ENCODE data around the gene ACKR3.

Gene ACKR3

DNA sequence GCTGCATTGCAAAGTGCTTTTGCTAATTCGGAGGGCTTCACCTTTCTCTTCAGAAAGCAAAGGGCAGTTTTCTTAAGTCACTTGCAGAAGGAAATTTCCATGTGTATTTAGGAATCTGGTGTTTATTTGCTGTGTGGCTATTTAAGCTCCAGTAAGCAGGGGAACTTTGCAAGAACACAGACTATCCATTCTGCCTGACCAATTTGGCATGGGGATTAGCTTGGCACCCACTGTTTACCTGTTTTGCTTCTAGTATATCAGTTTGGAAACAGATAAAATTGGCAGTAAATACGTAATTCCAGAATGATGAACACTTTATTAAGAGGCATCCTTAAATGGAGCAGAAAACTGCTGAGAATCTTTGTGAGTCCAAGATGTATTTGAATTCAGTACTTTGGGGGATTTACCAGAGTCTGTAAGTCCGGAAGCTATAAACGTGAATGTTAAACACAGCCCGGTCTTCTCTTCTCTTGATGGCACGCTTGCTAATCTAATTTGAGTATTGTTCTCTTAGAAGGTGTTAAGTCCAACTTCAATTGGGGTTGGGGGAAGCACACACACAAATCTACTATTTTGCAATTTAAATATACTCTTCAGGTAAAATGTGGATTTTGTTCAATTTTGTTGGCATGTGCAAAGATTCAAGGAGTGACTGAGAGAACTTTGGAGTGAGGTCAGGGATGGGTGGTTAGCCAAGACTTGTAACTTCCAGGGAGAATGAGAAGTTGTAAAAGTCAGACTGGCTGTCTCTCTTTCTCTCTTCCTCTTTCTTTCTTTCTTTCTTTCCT lies 650 bp downstream of the ACKR3 start:
- DNase-seq (ENCODE audit: low spot score) = no peak

DNA sequence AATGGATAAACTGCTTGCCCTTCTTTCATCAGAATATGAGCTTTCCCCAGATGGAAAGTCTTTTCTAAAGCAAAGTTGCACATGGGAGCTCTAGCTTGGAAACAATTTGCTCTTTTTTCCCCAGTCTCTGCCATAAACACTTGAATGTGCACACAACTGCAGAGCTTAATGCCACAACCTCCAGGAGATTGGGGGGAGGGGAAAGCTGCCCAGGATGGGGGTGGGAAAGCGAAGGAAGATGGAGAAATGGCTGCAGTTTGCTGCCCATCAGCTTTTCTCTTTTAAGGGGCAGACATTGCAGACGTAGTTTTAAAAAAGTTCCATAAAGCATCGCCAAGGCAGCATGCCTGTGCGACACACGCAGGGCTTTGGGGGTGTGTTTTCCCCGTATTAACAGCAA lies 1.5 kb downstream of the ACKR3 start:
- no peak for DNase-seq (ENCODE audit: low spot score)

DNA sequence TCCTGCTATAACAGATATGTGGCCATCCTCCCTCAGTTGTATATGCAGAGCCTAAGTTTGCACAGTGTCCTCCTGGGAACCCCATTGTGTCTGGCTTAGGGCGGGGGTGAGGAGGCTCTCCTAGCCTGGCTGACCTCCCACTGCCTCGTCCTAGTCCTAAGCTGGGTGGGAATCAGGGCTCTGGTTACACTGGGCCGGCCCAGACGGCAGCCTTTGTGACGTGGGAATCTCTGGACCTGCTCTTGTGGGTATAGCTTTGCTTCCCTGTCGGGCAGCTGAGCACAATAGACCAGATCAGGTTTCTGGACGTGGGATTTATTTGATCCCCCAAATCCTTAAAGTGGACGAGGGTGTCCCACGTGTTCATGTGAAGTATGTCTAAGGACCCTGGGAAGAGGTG lies 2.9 kb downstream of the ACKR3 start:
- no peak for DNase-seq (ENCODE audit: low spot score)

DNA sequence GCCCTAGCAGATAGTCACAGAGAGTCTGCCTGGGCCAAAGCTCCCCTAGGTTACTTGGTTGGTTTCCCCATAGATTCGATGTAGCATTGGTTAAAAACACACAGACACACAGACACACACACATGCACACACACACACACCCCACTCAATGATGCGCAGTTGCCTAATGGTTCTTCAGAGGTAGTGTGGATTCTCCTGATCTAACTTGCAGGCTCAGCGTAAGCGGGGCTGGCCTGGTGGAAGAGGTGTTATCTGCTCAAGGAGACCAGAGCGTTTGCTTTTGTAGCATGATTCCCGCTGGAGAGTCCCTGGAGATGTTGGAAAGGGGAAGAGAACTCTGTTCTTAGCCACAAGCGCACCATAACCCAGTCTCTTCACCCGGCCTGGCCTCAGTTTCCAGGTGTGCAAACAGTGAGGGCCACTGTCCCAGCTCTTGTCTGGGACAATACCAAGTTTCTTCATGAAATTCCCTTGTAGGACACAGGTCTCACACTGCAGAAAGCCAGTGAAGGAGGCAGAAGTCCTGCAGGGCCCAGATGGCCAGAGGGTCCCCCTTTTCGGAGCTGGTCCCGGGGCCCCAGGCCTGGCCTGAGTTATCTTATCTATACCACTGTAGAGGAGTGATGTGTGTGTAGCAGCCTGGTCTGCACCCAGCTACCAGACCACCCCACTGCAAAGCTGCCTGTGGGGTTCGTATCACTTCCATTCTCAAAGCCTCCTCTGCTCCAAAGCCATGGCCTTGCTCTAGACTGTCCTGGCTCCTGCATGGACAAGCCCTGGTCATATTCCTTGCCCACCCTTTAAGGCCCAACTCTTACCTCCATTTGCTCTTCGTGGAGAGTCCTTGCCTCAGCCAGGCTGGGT lies 3.7 kb downstream of the ACKR3 start:
- no peak for DNase-seq (ENCODE audit: low spot score)

DNA sequence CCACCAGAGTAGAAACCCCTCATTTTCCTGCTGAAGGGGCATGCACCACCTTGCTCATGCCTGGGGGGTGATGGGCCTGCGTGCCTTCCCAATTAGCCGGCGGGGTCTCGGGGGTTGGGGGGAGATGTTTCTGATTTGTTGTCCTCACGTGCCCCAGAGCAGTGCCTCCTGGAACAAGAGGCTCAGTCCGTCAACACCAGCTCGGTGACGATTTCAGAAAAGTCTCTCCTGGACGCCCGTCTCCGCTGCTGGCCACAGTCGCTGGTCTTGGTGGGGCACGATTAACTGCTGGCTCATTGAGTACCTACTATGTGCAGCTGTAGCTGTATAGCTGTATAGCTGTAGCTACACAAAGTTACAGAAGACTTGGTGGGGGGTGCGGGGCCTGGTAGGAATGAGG lies 4.4 kb downstream of the ACKR3 start:
- no peak for DNase-seq (ENCODE audit: low spot score)

DNA sequence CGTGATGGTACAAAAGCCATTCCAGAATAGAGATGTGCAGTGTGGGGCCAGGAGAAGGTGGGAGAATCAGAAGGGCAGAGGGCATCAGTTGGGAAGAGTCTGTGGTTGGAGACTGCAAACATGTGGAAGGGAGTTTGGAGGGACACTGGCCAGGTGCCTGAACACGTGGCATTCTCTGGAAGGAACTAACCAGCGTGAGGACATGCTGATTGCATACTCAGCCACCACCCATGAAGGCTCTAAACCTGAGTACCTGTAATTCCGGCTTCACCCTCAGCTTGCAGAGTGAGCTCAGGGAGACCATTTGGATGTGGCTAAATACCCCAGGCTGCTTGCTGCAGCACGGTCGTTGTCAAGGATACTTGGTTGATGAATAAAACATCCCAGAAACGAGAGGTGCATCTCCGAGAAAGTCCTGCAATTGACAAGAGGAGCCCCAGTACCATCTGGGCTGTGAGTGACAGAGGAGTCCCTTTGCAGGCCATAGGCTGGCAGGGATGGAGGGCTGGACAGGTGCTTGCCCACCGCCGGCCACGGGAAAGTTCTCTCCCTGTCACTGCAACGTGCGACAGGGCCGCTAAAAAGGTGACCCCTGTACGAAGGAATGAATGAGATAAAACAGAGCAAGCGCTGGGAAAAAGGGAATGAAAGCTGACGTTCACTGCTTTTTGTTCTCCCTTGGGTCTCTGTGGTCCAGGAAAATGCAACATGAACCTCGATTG lies 5.0 kb downstream of the ACKR3 start:
- DNase-seq (ENCODE audit: low spot score) = no peak

DNA sequence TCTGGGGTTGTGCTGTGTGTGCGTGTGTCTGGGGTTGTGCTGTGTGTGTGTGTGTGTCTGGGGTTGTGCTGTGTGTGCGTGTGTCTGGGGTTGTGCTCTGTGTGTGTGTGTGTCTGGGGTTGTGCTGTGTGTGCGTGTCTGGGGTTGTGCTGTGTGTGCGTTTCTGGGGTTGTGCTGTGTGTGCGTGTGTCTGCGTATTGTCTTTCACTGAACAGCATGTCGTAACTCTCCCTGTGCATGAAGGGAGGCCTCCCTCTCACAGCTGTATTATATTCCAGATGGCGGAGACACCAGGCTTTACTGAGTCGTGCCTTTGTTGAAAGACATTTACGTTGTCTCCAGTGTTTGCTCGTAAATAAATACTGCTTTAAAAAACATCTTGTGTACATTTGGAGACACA lies 5.9 kb downstream of the ACKR3 start:
- DNase-seq (ENCODE audit: low spot score) = no peak

DNA sequence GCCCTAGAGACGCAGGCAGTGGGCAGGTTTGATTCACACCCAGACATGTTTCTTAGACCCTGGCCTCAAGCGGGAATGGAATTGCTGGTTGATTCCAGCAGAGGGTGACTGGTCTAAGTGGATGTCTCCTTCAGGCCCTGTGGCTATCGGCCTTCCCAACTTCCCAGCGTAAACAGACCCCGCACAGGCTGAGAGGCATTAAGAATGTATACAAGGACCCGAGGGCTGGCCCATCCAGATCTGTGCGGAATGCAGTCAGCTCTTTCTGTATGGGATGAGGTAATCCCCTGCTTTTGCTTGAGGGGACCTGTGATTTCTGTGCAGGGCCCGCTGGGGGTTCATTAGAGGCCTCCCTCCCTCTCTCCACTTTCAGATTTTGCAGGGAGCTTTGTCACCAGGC lies 6.5 kb downstream of the ACKR3 start:
- no peak for DNase-seq (ENCODE audit: low spot score)

DNA sequence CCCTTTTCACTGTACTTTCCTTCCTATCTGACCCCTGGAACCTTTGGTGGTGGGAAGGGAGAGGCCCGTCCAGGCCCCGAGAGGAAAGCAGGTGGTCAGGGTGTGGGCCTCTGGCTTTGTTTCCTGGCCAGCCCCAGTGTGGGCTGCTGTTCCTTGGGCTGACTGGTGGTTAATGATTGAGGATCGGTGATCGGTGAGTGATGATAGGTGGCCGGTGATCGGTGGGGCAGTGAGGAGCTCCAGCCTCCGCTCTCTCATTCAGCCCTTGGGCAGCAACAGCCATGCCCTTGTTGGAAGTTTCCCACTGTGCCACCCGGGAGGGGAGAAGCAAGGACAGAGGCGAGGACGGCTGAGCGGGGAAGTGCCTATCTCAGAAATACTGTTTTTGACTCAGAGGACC lies 7.3 kb downstream of the ACKR3 start:
- DNase-seq (ENCODE audit: low spot score) = no peak

DNA sequence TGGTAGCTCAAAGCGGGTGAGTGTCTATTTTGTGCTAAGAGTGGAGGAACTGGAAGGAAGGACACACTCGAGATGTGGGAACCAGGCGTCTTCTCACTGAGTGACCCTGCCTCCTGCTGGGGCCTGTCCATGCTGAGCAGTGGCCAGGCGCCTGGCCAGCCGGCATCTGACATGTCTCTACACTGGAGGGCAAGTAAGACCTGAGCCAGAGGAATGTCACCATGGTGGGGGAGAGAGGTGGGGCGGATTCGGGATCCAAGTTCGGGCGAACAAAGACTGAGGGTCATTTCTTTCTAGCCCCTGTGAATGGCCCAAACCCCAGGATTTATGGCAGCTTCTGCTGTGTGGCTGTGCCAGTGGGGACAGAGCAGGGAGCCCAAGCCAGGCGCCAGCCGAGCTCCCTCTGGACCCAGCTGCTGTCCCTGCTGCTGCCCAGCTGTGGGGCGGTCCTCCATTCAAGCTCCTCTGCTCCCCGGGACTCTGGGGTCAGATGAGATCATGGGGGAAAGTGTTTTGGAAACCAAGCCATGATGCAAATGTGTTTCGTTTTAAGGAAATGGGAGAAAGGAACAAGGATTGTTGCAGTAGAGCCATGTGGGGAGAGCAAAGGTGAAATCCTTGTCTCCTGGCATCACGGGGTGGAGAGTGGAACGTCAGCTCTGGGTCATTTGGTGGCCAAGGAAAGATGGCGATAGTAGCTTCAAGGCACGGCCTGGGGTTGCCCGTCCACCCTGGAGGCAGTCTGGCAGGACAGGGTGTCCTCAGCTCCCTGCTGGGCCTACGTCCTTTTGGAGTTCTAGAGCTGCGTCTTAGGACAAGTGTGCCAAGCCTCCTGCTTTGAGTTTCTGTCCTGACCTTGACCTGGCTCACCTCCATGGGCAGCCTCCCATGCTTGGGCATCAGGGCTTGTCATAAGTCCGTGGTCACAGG lies 8.1 kb downstream of the ACKR3 start:
- DNase-seq (ENCODE audit: low spot score) = no peak

DNA sequence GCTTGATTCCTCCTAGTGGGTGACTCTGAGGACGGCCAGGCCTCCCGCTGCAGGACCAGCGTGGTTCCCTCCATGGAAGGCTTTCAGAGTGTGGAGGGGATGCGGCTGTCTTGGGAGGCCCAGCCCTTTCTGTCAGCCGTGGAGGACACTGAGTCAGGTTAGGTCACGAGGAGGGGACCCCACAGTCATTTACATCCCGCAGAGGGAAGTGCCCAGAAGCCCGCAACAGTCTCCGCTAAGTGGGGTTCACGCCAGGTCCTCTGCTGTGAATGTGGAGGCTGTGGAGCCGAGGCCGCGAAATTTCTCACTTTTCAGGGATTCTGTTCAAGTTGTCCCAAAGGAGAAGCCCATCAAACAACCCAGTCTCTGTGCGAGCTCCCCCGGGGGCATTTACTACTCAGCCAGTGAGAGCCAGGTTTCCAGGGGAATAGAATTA lies 8.8 kb downstream of the ACKR3 start:
- DNase-seq (ENCODE audit: low spot score) = no peak

DNA sequence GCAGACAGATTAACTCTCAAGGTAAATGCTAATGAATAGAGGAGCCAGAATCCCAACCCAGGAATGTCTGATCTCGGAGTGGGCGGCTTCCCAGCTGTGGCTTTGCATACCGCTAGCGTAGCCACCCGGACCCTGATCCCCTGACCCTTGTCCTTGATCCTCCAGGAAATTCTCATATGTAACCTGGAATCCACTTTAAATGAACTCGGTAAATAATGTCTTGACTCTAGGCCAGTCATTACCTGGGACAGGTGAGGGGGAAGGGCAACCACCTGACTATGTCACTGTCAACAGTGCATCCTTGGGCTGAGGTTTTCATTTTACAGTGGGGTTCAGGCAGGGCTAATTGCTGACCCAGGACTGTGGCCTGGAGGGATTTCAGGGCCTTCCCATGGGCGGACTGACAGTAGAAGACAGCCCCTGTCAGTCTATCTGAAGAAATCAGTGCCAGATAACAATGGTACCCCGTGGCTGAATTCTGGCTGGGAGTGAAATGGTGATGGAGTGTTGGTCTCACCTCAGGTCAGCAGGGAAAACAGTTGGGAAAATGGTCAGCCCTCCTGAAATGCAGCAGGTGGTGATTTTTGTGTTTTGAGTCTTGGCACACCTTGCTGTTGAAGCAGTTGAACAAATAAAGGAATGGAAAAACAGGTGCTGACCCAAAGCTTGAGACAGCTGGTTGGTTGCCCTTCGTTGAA lies 9.6 kb downstream of the ACKR3 start:
- DNase-seq (ENCODE audit: low spot score) = no peak

DNA sequence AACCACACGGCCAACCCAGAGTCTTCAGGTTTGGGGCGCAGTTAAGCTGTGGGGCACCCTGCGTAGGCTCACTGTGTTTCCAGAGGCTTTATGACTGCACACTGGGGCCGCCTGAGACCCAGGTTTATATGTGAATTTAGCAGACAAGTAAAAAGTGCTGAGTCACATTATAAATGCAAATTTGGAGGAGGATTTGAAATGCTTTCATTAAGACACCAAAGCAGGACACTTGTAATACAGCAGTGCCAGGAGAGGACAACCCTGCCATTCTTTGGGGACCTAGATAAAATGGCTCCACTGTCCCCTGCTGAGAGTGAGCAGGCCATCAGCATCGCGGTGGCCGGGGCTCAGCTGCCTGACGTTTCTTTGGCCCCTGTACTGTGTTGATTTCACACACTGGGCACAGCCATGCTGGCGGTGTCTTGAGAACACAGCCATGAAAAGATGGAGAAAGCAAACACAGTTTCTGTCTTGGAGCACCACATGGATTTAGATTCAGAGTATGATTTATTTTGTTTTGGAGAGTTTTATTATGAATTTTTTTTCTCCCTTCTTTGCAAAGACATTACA lies 10.2 kb downstream of the ACKR3 start:
- no peak for DNase-seq (ENCODE audit: low spot score)

DNA sequence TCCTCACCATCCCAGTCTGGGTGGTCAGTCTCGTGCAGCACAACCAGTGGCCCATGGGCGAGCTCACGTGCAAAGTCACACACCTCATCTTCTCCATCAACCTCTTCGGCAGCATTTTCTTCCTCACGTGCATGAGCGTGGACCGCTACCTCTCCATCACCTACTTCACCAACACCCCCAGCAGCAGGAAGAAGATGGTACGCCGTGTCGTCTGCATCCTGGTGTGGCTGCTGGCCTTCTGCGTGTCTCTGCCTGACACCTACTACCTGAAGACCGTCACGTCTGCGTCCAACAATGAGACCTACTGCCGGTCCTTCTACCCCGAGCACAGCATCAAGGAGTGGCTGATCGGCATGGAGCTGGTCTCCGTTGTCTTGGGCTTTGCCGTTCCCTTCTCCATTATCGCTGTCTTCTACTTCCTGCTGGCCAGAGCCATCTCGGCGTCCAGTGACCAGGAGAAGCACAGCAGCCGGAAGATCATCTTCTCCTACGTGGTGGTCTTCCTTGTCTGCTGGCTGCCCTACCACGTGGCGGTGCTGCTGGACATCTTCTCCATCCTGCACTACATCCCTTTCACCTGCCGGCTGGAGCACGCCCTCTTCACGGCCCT lies 11.2 kb downstream of the ACKR3 start:
- no peak for DNase-seq (ENCODE audit: low spot score)

DNA sequence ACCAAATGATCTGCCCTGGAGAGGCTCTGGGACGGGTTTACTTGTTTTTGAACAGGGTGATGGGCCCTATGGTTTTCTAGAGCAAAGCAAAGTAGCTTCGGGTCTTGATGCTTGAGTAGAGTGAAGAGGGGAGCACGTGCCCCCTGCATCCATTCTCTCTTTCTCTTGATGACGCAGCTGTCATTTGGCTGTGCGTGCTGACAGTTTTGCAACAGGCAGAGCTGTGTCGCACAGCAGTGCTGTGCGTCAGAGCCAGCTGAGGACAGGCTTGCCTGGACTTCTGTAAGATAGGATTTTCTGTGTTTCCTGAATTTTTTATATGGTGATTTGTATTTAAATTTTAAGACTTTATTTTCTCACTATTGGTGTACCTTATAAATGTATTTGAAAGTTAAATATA lies 11.9 kb downstream of the ACKR3 start:
- DNase-seq (ENCODE audit: low spot score) = no peak

DNA sequence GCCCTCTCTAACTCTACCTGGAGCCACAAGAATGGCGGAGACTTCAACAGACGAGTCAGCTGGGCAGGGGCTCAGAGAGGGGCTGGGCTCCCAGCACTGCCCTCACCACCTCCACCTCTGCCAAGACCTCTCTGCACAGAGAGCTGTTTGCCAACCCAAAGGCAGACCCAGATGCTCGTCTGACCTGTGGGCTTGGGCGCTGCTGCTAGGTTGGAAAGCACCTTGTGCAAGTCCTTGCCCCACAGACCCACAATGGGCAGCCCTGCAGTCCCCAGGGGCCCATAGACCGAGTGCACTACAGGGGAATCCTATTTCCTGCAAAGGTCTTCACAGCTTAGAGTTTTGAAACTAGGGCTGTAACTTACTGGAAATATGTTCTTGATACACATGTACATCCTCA lies 13.3 kb downstream of the ACKR3 start:
- no peak for DNase-seq (ENCODE audit: low spot score)

DNA sequence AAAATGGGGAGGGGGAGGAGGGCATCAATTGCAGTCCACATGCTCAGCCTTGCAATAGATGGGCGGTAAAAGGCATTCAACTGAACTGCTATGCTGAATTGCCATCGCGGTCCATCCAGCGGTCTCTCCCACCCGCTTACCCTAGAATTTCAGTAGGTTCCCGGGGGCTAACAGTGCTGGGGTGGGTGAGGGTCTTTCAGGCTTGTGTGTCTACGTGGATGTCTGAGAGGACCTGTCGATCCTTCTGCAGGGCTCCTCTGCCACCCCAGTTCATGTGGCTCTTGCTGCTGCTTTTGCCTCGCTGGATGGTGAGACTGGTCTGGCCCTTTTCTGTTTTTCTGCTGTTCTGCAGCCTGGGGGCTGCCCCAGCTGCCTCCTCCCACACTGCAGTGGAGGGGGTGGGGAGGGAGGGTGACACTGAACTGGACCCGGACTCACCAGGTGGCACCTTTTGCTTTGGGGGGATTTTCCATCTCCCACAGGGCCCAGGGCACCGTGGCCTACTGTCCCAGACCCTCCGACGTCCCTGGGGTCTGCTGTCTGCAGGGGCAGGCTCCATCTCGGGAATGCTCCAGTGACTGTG lies 14.1 kb downstream of the ACKR3 start:
- no peak for DNase-seq (ENCODE audit: low spot score)

DNA sequence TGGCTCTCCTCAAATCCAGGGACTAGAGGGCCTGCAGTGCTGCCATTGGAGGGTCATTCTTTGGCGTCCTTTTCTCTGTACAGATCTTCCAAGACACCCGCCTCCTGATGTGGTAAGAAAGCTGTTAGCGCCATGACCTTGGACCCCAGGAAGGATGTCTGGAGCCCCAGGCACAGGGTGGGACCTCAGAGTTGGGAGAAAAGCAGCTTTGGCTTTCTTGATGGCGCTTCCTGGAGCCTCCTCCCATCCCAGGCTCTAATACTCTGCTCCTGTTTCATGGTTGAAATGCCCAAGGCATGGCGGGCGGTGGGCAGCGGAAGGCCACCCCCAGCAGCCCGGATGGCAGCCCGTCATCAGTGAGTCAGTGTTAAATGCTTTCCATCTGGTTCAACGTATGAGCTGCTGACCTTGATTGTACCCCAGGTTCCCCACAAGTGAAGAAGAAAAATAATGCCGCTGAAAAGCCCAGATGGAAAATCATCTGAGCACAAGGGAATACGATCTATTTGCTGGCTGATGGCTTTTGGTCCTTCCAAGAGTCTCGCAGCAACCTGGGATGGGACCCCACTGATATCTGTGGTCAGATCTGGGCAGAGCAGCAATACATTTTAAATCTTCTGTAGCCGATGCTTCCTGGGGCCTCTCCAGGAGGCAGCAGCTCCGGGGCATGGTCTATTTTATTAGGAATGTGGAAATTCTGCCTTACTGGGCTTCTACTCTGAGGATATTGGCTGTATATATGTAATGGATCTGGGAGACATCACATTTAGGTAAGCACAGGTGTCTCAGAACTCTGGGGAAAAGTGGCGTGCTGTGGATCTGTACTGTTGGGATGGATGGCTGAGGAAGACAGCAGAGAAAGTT lies 15.1 kb downstream of the ACKR3 start:
- DNase-seq (ENCODE audit: low spot score) = no peak

DNA sequence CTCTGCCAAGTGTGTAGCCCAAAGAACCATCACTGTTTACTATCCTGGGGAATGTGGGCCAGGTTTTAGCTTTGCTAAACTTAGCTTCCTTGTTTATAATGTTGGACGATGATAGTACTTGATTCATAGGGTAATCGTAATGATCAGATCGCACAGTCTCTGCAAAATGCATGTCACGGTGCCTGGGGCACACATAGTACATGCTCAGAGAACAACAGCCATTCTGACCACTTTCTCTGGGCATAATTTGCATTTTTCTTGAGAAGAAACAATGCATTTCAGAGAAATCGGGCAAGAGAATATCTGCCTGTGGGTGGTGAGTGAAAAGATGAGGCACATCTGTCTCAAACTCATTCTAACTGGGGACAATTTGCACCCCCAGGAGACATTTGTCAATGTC lies 16.3 kb downstream of the ACKR3 start:
- no peak for DNase-seq (ENCODE audit: low spot score)

All from CD4-positive, alpha-beta T cell treated with Interleukin-2 at 100 ng/mL for 4 hours (primary cell).